Measurements from ENCODE around the gene LSM14A. TPM values are rescaled to one million over a fixed set of nuclear protein-coding genes. Genes with fewer than 3 reads are reported as not detected.

LSM14A gene
- total RNA-seq, 1 experiment from 2014 or later, result 199 TPM

- H2BK20ac ChIP-seq (ENCODE audit: low read depth, low read length, poor library complexity, severe bottlenecking), result no peak within 1 kb of the TSS
- H4K91ac ChIP-seq (ENCODE audit: insufficient read length, low read depth, low read length), result no peak within 1 kb of the TSS
- H3K27ac Mint-ChIP-seq, result peak within 1 kb of the TSS; percentile 91 to 95 (median 92)
- no peaks in the 10 kb centered on the region; a peak in 1 of 5 replicates for H3K9me3 Mint-ChIP-seq
- TF ChIP-seq CTCF (conservative IDR thresholded peaks at IDR 0.05), result 0 out of 3 replicates have a peak, but pooled peaks have one; percentile 18
- H2BK120ac ChIP-seq (ENCODE audit: low read depth, low read length, poor library complexity, severe bottlenecking), result no peak within 1 kb of the TSS
- no peak within 1 kb of the TSS for H3K23ac ChIP-seq (ENCODE audit: insufficient read length, low read depth, low read length)
- peak within 1 kb of the TSS; percentile 80 for H3K9ac ChIP-seq (ENCODE audit: extremely low read depth, insufficient read length, low read length)
- no peak within 1 kb of the TSS for H2BK5ac ChIP-seq (ENCODE audit: insufficient read length, low read length)
- no peak within 1 kb of the TSS for H2BK12ac ChIP-seq (ENCODE audit: insufficient read length, low read depth, low read length)
- H3K18ac ChIP-seq (ENCODE audit: insufficient read length, low read depth, low read length), result peak within 1 kb of the TSS; percentile 38
- peak within 1 kb of the TSS; percentile 86 for H3K14ac ChIP-seq (ENCODE audit: insufficient read depth, low read length)
- DNase-seq, result peak; percentile 91
- no peaks in the 10 kb centered on the region for H3K4me1 ChIP-seq (ENCODE audit: insufficient read depth, low read length)
- WGBS (ENCODE audit: extremely low coverage, insufficient read length, low lambda C conversion rate), result no CpG with 5 or more reads among the region's 56 CpGs
- no peak within 1 kb of the TSS for H2AFZ ChIP-seq (ENCODE audit: low read length)
- no peaks in the 10 kb centered on the region for H3K9me3 ChIP-seq (ENCODE audit: control insufficient read depth, low read depth, low read length)
- H3K56ac ChIP-seq (ENCODE audit: insufficient read length, low read depth, low read length), result no peak within 1 kb of the TSS
- H2BK15ac ChIP-seq (ENCODE audit: low read depth, low read length), result no peak within 1 kb of the TSS
- peaks cover 7% of the 10 kb centered on the region for H3K23me2 ChIP-seq (ENCODE audit: insufficient read length, low read depth, low read length, poor library complexity, severe bottlenecking)
- no peaks in the 10 kb centered on the region for H4K20me1 ChIP-seq (ENCODE audit: control insufficient read depth, insufficient read depth, insufficient read length)
- peaks cover 2% of the 10 kb centered on the region for H3K79me1 ChIP-seq (ENCODE audit: insufficient read depth, low read depth, low read length, poor library complexity, severe bottlenecking)
- H4K8ac ChIP-seq (replicated peaks; ENCODE audit: insufficient read length, low read depth, low read length), result no peak within 1 kb of the TSS
- no peaks in the 10 kb centered on the region for H3K27me3 Mint-ChIP-seq (ENCODE audit: low read depth)
- no peak within 1 kb of the TSS for H3T11ph ChIP-seq (ENCODE audit: low read length)
- no peak within 1 kb of the TSS for H4K5ac ChIP-seq (ENCODE audit: insufficient read length, low read depth, low read length)
- H3K4me1 Mint-ChIP-seq, result peaks cover 13 to 16% of the 10 kb centered on the region in 2 experiments
- H3K4me3 Mint-ChIP-seq, result peak within 1 kb of the TSS; percentile 82 to 94
- peak within 1 kb of the TSS; percentile 21 for H3K27ac ChIP-seq (ENCODE audit: insufficient read length, low read depth, low read length)
- H3K4me2 ChIP-seq (ENCODE audit: insufficient read depth, insufficient read length, low read length), result peak within 1 kb of the TSS; percentile 68
- H3K4ac ChIP-seq (ENCODE audit: low read depth, low read length), result no peak within 1 kb of the TSS
- no peaks in the 10 kb centered on the region; a peak in 4 of 7 replicates for H3K36me3 Mint-ChIP-seq (ENCODE audit: insufficient read depth in 1 of 3, low read depth in 3 of 3)
- peaks cover 2% of the 10 kb centered on the region; the same call in 1 of the 2 replicates for H3K79me2 ChIP-seq (ENCODE audit: insufficient read depth, low read length)
- no peaks in the 10 kb centered on the region for H3K27me3 ChIP-seq (ENCODE audit: insufficient read depth, low read length)
- no peak within 1 kb of the TSS for H2AK5ac ChIP-seq (ENCODE audit: insufficient read length, low read length)
These were observed 81.9 kb downstream of the LSM14A start, which contains the start of gene GARRE1 for GRCh38 chr19:34254046-34254697. Gene GARRE1 (plus strand): TSS chr19:34254554. CDS start chr19:34300474, 45,920 bp downstream.

Data from H9 (cell line).